HG02852 (cell line): ENCODE results near the gene KIF14.
"Not testable (repeated sequence)": the region's sequence is repeated elsewhere in the genome, so short reads cannot be mapped to it uniquely, and the experiment has no call there.

Source experiments
- ATAC-seq: cut with Tn5 transposase; IDR thresholded peaks from one replicate; pipeline ENCODE4 v1.9.1; 2021; ENCODE audit warnings: mild to moderate bottlenecking, moderate library complexity; ENCODE audit not compliant: unreplicated experiment

Gene KIF14

GRCh38 chr1:200550367-200550766, 70.2 kb downstream of the KIF14 start:
- no peak for ATAC-seq

DNA sequence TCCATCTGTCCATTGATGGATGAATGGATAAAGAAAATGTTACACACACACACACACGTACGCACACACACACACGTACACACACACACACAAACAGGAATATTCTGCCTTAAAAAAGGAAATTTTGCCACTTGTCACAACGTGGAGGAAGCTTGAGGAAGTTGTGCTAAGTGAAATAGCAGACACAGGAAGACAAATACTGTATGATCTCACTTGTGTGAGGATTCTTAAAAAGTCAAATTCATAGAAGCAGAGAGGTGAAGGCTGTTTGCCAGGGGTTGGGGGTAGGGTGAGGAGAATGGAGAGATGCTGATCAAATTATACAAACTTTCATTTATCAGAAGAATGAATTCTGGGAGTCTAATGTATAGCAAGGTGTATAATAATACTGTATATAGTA, 73.2 kb downstream of the KIF14 start:
- no peak for ATAC-seq

DNA sequence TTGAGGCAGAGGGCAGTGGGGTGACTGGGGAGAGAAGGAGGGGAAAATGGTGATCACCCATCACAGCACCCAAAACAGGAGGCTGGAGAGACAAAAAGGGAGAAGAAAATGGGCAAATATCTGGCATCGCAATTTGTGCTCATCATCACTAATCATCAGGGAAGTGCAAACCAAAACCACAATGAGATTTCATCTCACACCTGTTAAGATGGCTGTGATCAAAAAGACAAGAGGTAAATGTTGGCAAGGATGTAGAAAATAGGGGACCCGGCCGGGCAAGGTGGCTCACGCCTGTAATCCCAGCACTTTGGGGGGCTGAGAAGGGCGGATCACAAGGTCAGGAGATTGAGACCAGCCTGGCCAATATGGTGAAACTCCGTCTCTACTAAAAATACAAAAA, 74.0 kb downstream of the KIF14 start:
- no peak for ATAC-seq

- no peak for ATAC-seq
Observed at GRCh38 chr1:200542162-200542561, 78.4 kb downstream of the KIF14 start.

DNA sequence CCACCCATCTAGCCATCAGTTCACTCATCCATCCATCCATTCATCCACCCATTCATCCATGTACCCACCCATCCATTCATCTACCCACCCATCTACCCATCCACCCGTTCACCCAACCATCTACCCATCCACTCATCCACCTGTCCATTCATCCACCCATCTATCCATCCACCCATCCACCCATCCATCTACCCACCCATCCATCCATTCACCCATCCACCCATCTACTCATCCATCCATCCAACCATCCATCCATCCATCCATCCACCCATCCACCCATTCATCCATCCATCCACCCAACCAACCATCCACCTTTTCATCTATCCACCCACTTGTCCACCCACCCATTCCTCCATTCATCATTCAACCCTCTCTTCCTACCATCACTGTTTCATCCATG, 80.3 kb downstream of the KIF14 start:
- ATAC-seq = no peak

GRCh38 chr1:200538179-200538578, 82.4 kb downstream of the KIF14 start:
- ATAC-seq = no peak

DNA sequence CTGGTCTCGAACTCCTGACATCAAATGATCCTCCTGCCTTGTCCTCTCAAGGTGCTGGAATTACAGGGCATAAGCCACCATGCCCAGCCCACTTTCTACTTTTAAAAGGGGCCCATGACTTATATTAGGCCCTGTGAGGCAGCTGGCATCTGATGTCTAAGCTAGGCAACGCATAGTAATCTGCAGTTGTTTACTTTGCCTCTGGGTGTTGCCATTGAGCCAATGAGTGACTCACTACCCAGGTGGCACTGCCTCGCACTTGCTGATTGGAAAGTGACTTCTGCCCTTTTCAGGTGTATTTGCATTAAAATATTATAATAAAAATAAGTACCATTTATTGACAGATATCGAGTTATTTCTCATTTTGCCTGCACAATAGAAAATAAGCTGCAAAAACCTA, 84.9 kb downstream of the KIF14 start:
- no peak for ATAC-seq

DNA sequence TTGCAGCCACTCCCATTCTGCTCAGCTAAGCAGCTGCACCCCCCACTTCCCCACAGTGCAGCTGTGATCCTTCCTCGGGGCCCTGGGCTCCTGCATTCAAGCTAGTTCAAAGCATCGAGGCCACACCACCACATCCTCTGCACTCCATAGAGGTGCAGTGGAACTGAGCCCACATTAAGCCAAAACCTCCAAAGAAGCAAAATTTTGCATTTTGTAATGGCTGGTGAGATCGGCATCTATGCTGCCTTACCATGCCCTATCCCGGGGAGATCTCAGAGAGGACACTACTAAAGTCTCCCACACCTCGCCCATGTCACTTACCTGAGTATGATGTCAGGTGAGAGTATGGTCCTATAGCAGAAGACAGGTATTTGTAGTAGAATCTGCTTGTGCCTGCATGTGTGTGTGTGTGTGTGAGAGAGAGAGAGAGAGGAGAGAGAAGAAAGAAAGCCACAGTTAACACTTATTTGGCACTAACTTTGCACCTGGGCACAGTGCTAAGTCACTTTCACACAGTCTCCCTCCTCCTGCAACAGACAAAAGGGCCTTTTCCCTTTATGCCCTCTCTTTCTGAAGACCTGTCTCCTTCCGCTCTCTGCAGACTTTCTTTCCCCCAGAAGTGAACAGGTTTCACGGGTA, 89.8 kb downstream of the KIF14 start:
- ATAC-seq = no peak

DNA sequence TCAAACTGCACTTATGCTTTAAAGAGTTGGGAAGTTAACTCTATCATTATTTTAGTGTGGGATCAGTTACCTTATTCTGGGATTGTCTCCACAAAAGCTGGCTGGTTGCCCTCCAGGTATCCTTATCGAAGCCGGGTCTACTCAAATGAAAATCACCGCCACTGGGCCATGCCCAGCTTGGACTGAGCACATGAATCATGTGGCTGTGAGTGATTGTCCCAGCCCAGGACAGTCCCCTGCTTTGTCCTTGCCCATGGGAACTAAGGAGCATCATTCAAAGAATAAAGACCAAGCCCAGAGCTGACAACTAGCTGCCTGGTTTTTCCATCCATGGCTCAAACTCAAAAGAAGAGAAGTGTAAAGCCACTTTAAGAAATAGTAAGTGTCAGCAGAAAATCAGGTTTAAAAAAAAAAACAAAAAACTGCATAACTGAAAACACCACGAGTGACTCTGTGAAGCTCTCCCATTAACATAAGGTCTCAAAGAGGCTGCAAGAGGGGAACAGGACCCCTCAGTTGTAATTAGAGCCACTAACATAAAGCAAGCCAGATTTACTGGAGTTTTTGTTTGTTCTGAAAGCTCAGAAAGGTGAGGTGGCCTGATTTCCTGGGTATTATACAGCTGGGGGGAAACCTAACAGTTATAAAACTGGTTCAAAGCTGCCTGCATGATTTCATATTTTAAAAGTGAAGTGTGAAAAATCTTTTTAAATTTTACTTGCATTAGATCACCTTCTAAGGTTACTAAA, 91.5 kb downstream of the KIF14 start:
- no peak for ATAC-seq

DNA sequence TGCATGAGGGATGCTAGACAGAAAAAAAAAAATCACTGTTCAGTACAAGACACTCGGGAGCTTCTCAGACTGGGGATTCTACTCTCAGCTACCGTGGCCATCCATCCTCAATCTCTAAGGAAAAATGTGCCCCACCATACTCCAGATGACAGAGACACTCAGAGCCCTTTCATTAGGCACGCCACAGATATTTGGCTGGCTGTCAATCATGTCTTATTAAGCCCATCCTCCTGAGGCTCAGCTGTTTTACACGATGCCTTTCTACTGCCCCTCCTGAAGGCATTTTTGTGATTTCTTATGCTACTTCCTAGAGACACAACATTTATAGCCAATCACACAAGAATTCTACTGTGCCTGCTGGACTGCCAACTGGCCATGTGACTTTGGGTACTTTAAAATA, 92.9 kb downstream of the KIF14 start:
- no peak for ATAC-seq

DNA sequence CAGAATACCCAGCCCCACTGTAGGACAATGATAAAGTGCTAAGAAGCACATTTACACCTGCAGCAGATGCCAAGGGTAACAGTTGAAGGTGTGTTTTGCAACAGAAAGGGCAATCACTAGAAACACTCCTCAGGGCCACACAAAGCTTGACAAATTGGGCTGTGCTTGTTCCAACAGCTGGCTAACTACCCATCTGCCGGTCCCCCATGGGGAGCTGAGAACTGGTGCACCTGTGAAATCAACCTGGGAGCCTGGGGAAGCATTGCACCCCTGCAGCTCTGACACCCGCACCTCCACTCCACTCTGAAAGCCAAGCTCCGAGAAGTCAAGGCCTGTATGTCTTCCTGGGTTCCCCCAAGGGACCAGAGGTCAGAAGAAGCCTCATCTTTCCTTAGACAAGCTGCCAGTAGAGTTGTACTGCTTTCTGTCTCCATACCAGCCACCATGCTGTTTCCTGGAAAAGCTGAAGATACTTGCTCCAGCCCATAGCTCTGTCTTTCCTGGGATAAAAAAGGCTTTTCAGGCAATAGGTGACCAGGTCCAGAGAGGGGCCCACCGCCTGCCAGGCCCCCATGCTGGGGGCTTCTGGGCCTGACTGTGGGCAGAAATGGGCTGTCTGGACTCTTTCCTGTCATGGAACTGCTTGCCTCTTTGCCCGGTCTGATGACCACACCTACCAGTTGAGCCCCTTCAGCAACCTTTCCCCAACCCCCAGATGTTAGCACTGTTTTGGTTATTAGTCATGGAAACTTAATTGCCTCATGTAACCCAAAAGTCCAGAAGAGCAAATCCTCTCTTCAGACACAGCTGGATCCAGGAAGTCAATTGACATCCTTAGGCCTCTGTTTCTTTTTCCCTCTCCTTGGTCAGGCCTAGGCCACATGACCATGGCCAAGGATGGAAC, 93.6 kb downstream of the KIF14 start:
- ATAC-seq = no peak

GRCh38 chr1:200525090-200525987, 95.2 kb downstream of the KIF14 start:
- ATAC-seq = no peak

DNA sequence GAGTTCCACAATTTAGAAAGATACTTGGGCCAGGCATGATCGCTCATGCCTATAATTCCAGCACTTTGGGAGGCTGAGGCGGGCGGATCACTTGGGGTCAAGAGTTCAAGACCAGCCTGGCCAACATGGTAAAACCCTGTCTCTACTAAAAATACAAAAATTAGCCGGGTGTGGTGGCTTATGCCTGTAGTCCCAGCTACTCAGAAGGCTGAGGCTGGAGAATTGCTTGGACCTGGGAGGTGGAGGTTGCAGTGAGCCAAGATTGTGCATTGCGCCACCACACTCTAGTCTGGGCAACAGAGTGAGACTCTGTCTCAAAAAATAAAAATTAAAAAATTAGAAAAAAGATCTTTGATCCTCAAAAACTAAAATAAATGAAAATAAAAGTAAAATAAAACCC, 96.0 kb downstream of the KIF14 start:
- not testable (repeated sequence) for ATAC-seq

- no peak for ATAC-seq
Observed at GRCh38 chr1:200524092-200524491, 96.5 kb downstream of the KIF14 start.

GRCh38 chr1:200520735-200521134, 99.8 kb downstream of the KIF14 start:
- no peak for ATAC-seq

DNA sequence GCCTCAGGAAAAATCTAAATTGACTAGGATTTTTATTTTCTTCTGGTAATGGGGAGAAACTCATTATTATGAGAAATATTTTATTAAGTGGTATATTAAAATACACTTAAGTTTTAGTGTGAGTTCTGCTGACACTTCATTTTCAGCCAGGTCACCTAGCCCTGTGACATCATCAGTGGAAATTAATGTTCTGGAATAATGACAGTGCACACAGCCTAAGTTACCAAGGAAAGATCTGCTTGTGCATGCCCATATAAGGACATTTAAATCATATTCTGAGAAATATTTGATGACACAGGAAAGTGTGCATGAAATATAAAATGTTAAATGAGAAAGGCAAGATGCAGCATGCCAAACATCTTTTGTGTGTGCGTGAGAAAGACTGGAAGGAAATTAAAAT, 102.0 kb downstream of the KIF14 start:
- no peak for ATAC-seq

- no peak for ATAC-seq
Observed at GRCh38 chr1:200512191-200512590, 108.4 kb downstream of the KIF14 start.

GRCh38 chr1:200510228-200510623, 110.3 kb downstream of the KIF14 start:
- ATAC-seq = peak; percentile 89

DNA sequence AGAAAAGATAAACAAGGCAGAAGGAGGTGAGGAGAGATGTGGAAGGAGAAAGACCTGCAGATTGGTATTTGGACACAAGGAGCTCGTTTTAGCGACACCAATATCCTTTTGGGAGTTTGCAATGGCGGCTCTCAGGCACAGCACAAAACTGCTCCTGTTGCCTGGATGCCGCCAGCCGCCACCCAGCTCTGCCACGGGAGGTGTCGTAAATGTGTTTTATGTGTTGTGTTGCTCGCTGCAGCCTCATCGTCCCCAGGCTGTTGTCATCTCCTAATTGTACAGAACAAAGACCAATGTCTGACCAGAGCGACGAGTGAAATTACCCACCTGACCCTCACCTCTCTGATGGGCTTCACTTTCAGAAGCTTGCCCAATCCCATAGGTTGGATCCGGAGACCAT, 114.1 kb downstream of the KIF14 start:
- no peak for ATAC-seq

DNA sequence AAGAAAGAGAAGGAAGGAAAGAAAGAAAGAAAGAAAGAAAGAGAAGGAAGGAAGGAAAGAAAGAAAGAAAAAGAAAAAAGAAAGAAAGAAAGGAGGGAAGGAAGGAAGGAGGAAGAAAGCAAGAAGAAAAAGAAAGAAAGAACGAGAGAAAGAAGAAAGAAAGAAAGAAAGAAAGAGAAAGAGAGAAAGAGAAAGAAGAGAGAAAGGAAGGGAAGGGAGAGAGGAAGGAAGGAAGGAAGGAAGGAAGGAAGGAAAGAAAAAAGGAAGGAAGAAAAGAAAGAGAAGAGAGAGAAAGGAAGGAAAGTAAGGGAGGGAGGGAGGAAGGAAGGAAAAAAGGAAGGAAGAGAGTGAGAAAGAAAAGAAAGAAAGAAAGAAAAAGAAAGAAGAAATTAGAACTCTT, 115.3 kb downstream of the KIF14 start:
- ATAC-seq = no peak
